ENCODE results near the gene WDR36. TPM values are rescaled to one million over a fixed set of nuclear protein-coding genes. Genes with fewer than 3 reads are reported as not detected.

Gene WDR36
- total and polyA plus RNA-seq, 2 experiments from 2014 or later: 17.1 to 27.7 TPM

DNA sequence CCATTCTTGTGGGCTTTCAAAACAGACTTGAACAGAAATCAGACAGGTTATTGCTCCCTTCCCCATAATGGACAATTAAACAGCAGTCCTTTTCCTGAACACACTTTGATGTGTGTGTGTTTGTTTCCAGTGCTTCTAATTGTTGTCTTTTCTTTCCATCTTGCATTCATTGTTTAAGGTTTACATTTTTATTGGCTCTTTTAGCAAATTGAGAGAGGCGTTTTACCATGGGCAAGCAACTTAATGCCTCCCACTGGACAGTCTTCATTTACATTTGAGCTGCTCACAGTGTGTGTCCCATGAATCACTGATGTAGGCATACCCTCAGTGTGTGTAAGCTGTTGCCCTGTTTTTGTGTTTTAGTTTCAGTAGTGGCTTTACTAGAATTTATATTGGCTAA, 25.0 kb downstream of the WDR36 start:
- Histone ChIP-seq H4K20me1 (ENCODE audit: insufficient read depth) (no peaks in the 10 kb centered on the region), H3K9me2 (ENCODE audit: insufficient read depth) (no peaks in the 10 kb centered on the region), H3K4me1 (ENCODE audit: insufficient read depth) (no peaks in the 10 kb centered on the region), H3K79me2 (ENCODE audit: insufficient read depth) (0 out of 2 replicates have a peak, but pooled peaks cover 5% of the 10 kb centered on the region), H3K4me3 (no peak overlapping the region), H3K9me3 (ENCODE audit: low read depth) (no peaks in the 10 kb centered on the region), H3K27ac (no peak overlapping the region), H3K9ac (no peak overlapping the region), H3K4me2 (ENCODE audit: unreplicated experiment) (no peak overlapping the region), H3K36me3 (ENCODE audit: low read depth) (peaks cover 57% of the 10 kb centered on the region), H2AFZ (no peak overlapping the region), H3K27me3 (replicated peaks; ENCODE audit: insufficient read depth) (no peaks in the 10 kb centered on the region), H3F3A (ENCODE audit: insufficient read depth) (no peaks in the 10 kb centered on the region)
- no peak for TF ChIP-seq EZH2 (IDR thresholded peaks at IDR 0.05; ENCODE audit: insufficient read depth, poor library complexity, severe bottlenecking)
- no peak for TF ChIP-seq EZH2phosphoT487 (IDR thresholded peaks at IDR 0.05; ENCODE audit: insufficient read depth, low read depth)
- no peak for DNase-seq
- WGBS, 2 experiments (ENCODE audit: low coverage in 1 of 2, low lambda C conversion rate in 2 of 2, missing lambda C conversion rate in 2 of 2): 68 to 91% methylated on average over 1 of the region's 1 CpG
- in situ Hi-C loops (cut with MboI): no loop called here

DNA sequence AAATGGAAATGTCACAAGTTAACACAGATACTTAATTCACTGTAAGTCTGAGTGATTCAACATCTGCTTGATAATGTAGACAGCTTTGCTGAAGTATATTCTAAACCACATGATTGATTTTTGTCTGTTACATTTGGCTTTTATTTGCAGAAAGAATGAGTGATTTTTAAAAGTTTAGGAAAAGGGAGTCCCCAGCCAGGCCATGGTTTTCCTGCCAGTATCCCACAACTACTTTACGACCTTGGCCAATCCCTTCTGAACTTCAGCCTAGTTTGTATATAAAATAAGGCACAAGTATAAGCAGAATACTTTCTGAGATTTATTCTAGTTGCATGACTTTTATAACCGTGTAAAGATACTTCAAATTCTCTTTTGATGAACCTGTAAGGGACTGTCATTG, 27.1 kb downstream of the WDR36 start:
- Histone ChIP-seq H3K9me3 (ENCODE audit: low read depth) (no peaks in the 10 kb centered on the region), H2AFZ (no peak overlapping the region), H3K9ac (no peak overlapping the region), H4K20me1 (ENCODE audit: insufficient read depth) (no peaks in the 10 kb centered on the region), H3K4me2 (ENCODE audit: unreplicated experiment) (no peak overlapping the region), H3K79me2 (ENCODE audit: insufficient read depth) (0 out of 2 replicates have a peak, but pooled peaks cover 5% of the 10 kb centered on the region), H3K27me3 (replicated peaks; ENCODE audit: insufficient read depth) (no peaks in the 10 kb centered on the region), H3K27ac (no peak overlapping the region), H3K4me1 (ENCODE audit: insufficient read depth) (no peaks in the 10 kb centered on the region), H3K4me3 (no peak overlapping the region), H3K9me2 (ENCODE audit: insufficient read depth) (no peaks in the 10 kb centered on the region), H3F3A (ENCODE audit: insufficient read depth) (no peaks in the 10 kb centered on the region), H3K36me3 (ENCODE audit: low read depth) (peaks cover 56% of the 10 kb centered on the region)
- TF ChIP-seq EZH2phosphoT487 (IDR thresholded peaks at IDR 0.05; ENCODE audit: insufficient read depth, low read depth): no peak
- TF ChIP-seq EZH2 (IDR thresholded peaks at IDR 0.05; ENCODE audit: insufficient read depth, poor library complexity, severe bottlenecking): no peak
- in situ Hi-C loops (cut with MboI): no loop called here
- DNase-seq: no peak
- WGBS, 2 experiments (ENCODE audit: low coverage in 1 of 2, low lambda C conversion rate in 2 of 2, missing lambda C conversion rate in 2 of 2): 91 to 94% methylated on average over 2 of the region's 2 CpGs

DNA sequence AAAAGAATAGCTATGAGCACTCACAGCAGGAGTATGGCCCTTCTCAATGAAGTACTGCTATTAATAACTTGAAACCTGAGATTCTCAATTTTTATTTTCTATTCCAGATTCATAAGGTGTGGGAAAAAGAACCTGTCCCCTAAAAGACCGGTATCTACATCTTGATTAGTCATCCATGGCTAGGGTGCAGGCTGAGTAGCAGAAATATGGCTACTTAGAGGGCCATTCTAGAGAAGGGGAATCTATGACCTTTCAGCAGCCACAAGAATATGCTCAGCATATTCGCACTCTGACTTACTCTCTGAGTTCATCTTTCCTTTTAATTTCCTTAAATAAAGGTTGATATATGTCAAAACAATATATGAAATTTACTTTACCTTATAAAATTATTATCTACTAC, 27.7 kb downstream of the WDR36 start:
- 97 to 98% methylated on average over 2 of the region's 2 CpGs for WGBS, 2 experiments (ENCODE audit: low coverage in 1 of 2, low lambda C conversion rate in 2 of 2, missing lambda C conversion rate in 2 of 2)
- H3K9me3 ChIP-seq (ENCODE audit: low read depth): no peaks in the 10 kb centered on the region
- no peaks in the 10 kb centered on the region for H3K27me3 ChIP-seq (replicated peaks; ENCODE audit: insufficient read depth)
- H3K9ac ChIP-seq: no peak overlapping the region
- no peak for DNase-seq
- in situ Hi-C loops (cut with MboI): no loop called here
- no peak overlapping the region for H3K4me3 ChIP-seq
- H4K20me1 ChIP-seq (ENCODE audit: insufficient read depth): no peaks in the 10 kb centered on the region
- no peak overlapping the region for H3K27ac ChIP-seq
- H3K4me2 ChIP-seq (ENCODE audit: unreplicated experiment): no peak overlapping the region
- no peaks in the 10 kb centered on the region for H3K9me2 ChIP-seq (ENCODE audit: insufficient read depth)
- no peaks in the 10 kb centered on the region for H3F3A ChIP-seq (ENCODE audit: insufficient read depth)
- TF ChIP-seq EZH2phosphoT487 (IDR thresholded peaks at IDR 0.05; ENCODE audit: insufficient read depth, low read depth) (no peak), EZH2 (IDR thresholded peaks at IDR 0.05; ENCODE audit: insufficient read depth, poor library complexity, severe bottlenecking) (no peak)
- H3K79me2 ChIP-seq (ENCODE audit: insufficient read depth): 0 out of 2 replicates have a peak, but pooled peaks cover 5% of the 10 kb centered on the region
- H2AFZ ChIP-seq: no peak overlapping the region
- no peaks in the 10 kb centered on the region for H3K4me1 ChIP-seq (ENCODE audit: insufficient read depth)
- peaks cover 54% of the 10 kb centered on the region for H3K36me3 ChIP-seq (ENCODE audit: low read depth)

DNA sequence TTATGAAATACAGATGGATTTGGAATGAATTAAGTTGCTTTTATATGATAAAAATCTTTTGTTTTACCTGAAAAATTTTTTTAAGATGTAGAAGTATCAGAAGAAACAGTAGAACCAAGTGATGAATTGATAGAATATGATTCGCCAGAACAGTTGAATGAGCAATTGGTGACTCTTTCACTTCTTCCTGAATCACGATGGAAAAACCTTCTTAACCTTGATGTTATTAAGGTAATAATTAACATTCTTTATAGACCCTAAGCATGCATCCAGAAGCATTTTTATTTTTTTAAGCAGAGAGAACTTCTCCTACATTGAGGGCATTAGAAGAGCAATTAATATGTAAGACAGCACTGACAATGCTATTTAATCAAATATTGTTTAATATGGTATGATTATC, 28.8 kb downstream of the WDR36 start:
- Histone ChIP-seq H3F3A (ENCODE audit: insufficient read depth) (no peaks in the 10 kb centered on the region), H3K4me1 (ENCODE audit: insufficient read depth) (no peaks in the 10 kb centered on the region), H3K9ac (no peak overlapping the region), H3K27ac (no peak overlapping the region), H3K9me3 (ENCODE audit: low read depth) (no peaks in the 10 kb centered on the region), H3K4me2 (ENCODE audit: unreplicated experiment) (no peak overlapping the region), H3K36me3 (ENCODE audit: low read depth) (peaks cover 56% of the 10 kb centered on the region), H3K27me3 (replicated peaks; ENCODE audit: insufficient read depth) (no peaks in the 10 kb centered on the region), H3K9me2 (ENCODE audit: insufficient read depth) (no peaks in the 10 kb centered on the region), H3K79me2 (ENCODE audit: insufficient read depth) (no peaks in the 10 kb centered on the region), H2AFZ (no peak overlapping the region), H3K4me3 (no peak overlapping the region), H4K20me1 (ENCODE audit: insufficient read depth) (no peaks in the 10 kb centered on the region)
- 80 to 89% methylated on average over 2 of the region's 2 CpGs for WGBS, 2 experiments (ENCODE audit: low coverage in 1 of 2, low lambda C conversion rate in 2 of 2, missing lambda C conversion rate in 2 of 2)
- no peak for TF ChIP-seq EZH2phosphoT487 (IDR thresholded peaks at IDR 0.05; ENCODE audit: insufficient read depth, low read depth)
- no peak for TF ChIP-seq EZH2 (IDR thresholded peaks at IDR 0.05; ENCODE audit: insufficient read depth, poor library complexity, severe bottlenecking)
- in situ Hi-C loops (cut with MboI): no loop called here
- no peak for DNase-seq

DNA sequence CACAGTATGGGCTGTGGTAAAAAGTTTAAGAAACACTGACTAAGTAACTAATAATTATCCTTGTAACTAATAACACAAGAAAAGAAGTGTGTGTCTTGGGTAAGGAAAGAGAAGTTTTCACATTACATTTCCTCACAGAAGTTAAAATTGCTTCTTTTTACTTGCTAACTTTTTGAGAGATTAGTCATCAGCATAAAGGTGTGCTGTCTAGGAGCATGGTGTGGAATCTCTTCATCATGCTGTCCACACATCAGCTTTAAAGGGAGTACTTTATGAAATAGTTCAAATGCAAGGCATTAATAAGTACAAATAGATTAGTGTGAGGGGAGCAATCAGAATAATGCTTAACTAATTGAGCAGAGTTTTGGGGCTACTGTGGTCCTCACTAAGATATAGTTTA, 29.8 kb downstream of the WDR36 start:
- Histone ChIP-seq H3K27me3 (replicated peaks; ENCODE audit: insufficient read depth) (no peaks in the 10 kb centered on the region), H3K9me2 (ENCODE audit: insufficient read depth) (no peaks in the 10 kb centered on the region), H2AFZ (no peak overlapping the region), H3K9ac (no peak overlapping the region), H3K4me2 (ENCODE audit: unreplicated experiment) (no peak overlapping the region), H3K27ac (no peak overlapping the region), H3K4me1 (ENCODE audit: insufficient read depth) (no peaks in the 10 kb centered on the region), H3K36me3 (ENCODE audit: low read depth) (peaks cover 66% of the 10 kb centered on the region), H3F3A (ENCODE audit: insufficient read depth) (no peaks in the 10 kb centered on the region), H3K79me2 (ENCODE audit: insufficient read depth) (no peaks in the 10 kb centered on the region), H4K20me1 (ENCODE audit: insufficient read depth) (no peaks in the 10 kb centered on the region), H3K9me3 (ENCODE audit: low read depth) (no peaks in the 10 kb centered on the region), H3K4me3 (no peak overlapping the region)
- DNase-seq: no peak
- in situ Hi-C loops (cut with MboI): no loop called here
- TF ChIP-seq EZH2phosphoT487 (IDR thresholded peaks at IDR 0.05; ENCODE audit: insufficient read depth, low read depth) (no peak), EZH2 (IDR thresholded peaks at IDR 0.05; ENCODE audit: insufficient read depth, poor library complexity, severe bottlenecking) (no peak)
